HEK293 (cell line): ENCODE data around the gene PROCA1.

Source experiments
- AEBP2 ChIP-seq: fragments of 450-650 bp; formaldehyde crosslinking; IDR thresholded peaks from 2 replicates; pipeline ENCODE4 v1.5.1; 2016; ENCODE audit warnings: missing biosample characterization, missing genetic modification characterization, borderline replicate concordance
- GFI1B ChIP-seq: fragments of 450-650 bp; formaldehyde crosslinking; IDR thresholded peaks from 2 replicates; pipeline ENCODE4 v1.5.1; 2016; ENCODE audit warnings: missing biosample characterization, missing genetic modification characterization
- REST ChIP-seq: fragments of 450-650 bp; formaldehyde crosslinking; IDR thresholded peaks from 2 replicates; pipeline ENCODE4 v1.5.1; 2016; ENCODE audit warnings: missing biosample characterization, missing genetic modification characterization
- ZFHX2 ChIP-seq: fragments of 450-650 bp; formaldehyde crosslinking; conservative IDR thresholded peaks from 2 replicates; pipeline ENCODE4 v1.5.1; 2016; ENCODE audit warnings: missing biosample characterization, missing genetic modification characterization
- ZFP69B ChIP-seq: fragments of 450-650 bp; formaldehyde crosslinking; IDR thresholded peaks from 2 replicates; pipeline ENCODE4 v1.5.1; 2016; ENCODE audit warnings: missing biosample characterization, missing genetic modification characterization
- ZNF10 ChIP-seq: fragments of 450-650 bp; formaldehyde crosslinking; IDR thresholded peaks from 2 replicates; pipeline ENCODE4 v1.5.1; 2017; ENCODE audit warnings: missing biosample characterization, missing genetic modification characterization
- ZNF138 ChIP-seq: fragments of 450-650 bp; formaldehyde crosslinking; IDR thresholded peaks from 2 replicates; pipeline ENCODE4 v1.5.1; 2016; ENCODE audit warnings: missing biosample characterization, missing genetic modification characterization, borderline replicate concordance
- ZNF140 ChIP-seq: fragments of 450-650 bp; formaldehyde crosslinking; IDR thresholded peaks from 2 replicates; pipeline ENCODE4 v1.5.1; 2016; ENCODE audit warnings: missing biosample characterization, missing genetic modification characterization
- ZNF169 ChIP-seq: fragments of 450-650 bp; formaldehyde crosslinking; IDR thresholded peaks from 2 replicates; pipeline ENCODE4 v1.5.1; 2016; ENCODE audit warnings: missing biosample characterization, missing genetic modification characterization
- ZNF175 ChIP-seq: fragments of 450-650 bp; formaldehyde crosslinking; IDR thresholded peaks from 2 replicates; pipeline ENCODE4 v1.5.1; 2016; ENCODE audit warnings: missing biosample characterization, missing genetic modification characterization
- ZNF248 ChIP-seq: fragments of 450-650 bp; formaldehyde crosslinking; IDR thresholded peaks from 2 replicates; pipeline ENCODE4 v1.5.1; 2017; ENCODE audit warnings: missing biosample characterization, missing genetic modification characterization
- ZNF311 ChIP-seq: fragments of 450-650 bp; formaldehyde crosslinking; IDR thresholded peaks from 2 replicates; pipeline ENCODE4 v1.5.1; 2017; ENCODE audit warnings: missing biosample characterization, missing genetic modification characterization, borderline replicate concordance
- ZNF362 ChIP-seq: fragments of 450-650 bp; formaldehyde crosslinking; IDR thresholded peaks from 2 replicates; pipeline ENCODE4 v1.5.1; 2016; ENCODE audit warnings: missing biosample characterization, missing genetic modification characterization
- ZNF529 ChIP-seq: fragments of 450-650 bp; formaldehyde crosslinking; IDR thresholded peaks from 2 replicates; pipeline ENCODE4 v1.5.1; 2017; ENCODE audit warnings: missing genetic modification characterization, missing biosample characterization; ENCODE audit not compliant: insufficient replicate concordance
- ZNF544 ChIP-seq: fragments of 450-650 bp; formaldehyde crosslinking; IDR thresholded peaks from 2 replicates; pipeline ENCODE4 v1.5.0; 2017; ENCODE audit warnings: missing biosample characterization, missing genetic modification characterization
- ZNF549 ChIP-seq: fragments of 450-650 bp; IDR thresholded peaks from 2 replicates; pipeline ENCODE4 v1.5.1; 2018; ENCODE audit warnings: missing biosample characterization, missing genetic modification characterization, mild to moderate bottlenecking, inconsistent platforms, moderate library complexity
- ZNF560 ChIP-seq: fragments of 450-650 bp; formaldehyde crosslinking; IDR thresholded peaks from 2 replicates; pipeline ENCODE4 v1.5.1; 2017; ENCODE audit warnings: missing biosample characterization, missing genetic modification characterization, borderline replicate concordance
- ZNF629 ChIP-seq: fragments of 450-650 bp; formaldehyde crosslinking; IDR thresholded peaks from 2 replicates; pipeline ENCODE4 v1.5.1; 2017; ENCODE audit warnings: missing biosample characterization, missing genetic modification characterization
- ZNF664 ChIP-seq: fragments of 450-650 bp; formaldehyde crosslinking; IDR thresholded peaks from 2 replicates; pipeline ENCODE4 v1.5.1; 2016; ENCODE audit warnings: missing biosample characterization, missing genetic modification characterization
- ZNF670 ChIP-seq: fragments of 450-650 bp; formaldehyde crosslinking; IDR thresholded peaks from 2 replicates; pipeline ENCODE4 v1.5.1; 2016; ENCODE audit warnings: missing biosample characterization, missing genetic modification characterization, low read depth
- ZNF701 ChIP-seq: fragments of 450-650 bp; formaldehyde crosslinking; IDR thresholded peaks from 2 replicates; pipeline ENCODE4 v1.5.1; 2016; ENCODE audit warnings: missing biosample characterization, missing genetic modification characterization
- ZNF747 ChIP-seq: fragments of 450-650 bp; formaldehyde crosslinking; IDR thresholded peaks from 2 replicates; pipeline ENCODE4 v1.5.1; 2016; ENCODE audit warnings: missing biosample characterization, missing genetic modification characterization
- ZNF776 ChIP-seq: fragments of 450-650 bp; formaldehyde crosslinking; IDR thresholded peaks from 2 replicates; pipeline ENCODE4 v1.5.0; 2017; ENCODE audit warnings: missing biosample characterization, missing genetic modification characterization, borderline replicate concordance
- ZNF777 ChIP-seq: fragments of 450-650 bp; formaldehyde crosslinking; IDR thresholded peaks from 2 replicates; pipeline ENCODE4 v1.5.1; 2017; ENCODE audit warnings: missing biosample characterization, missing genetic modification characterization, borderline replicate concordance
- TF ChIP-seq, protein P1 (sequence below): fragments of 450-650 bp; formaldehyde crosslinking; IDR thresholded peaks from 2 replicates; pipeline ENCODE4 v1.5.0; 2017; ENCODE audit warnings: missing biosample characterization, missing genetic modification characterization, borderline replicate concordance
- TF ChIP-seq, protein P2 (sequence below): fragments of 450-650 bp; formaldehyde crosslinking; IDR thresholded peaks from 2 replicates; pipeline ENCODE4 v1.5.1; 2016; ENCODE audit warnings: missing biosample characterization, missing genetic modification characterization, borderline replicate concordance

PROCA1 gene

DNA sequence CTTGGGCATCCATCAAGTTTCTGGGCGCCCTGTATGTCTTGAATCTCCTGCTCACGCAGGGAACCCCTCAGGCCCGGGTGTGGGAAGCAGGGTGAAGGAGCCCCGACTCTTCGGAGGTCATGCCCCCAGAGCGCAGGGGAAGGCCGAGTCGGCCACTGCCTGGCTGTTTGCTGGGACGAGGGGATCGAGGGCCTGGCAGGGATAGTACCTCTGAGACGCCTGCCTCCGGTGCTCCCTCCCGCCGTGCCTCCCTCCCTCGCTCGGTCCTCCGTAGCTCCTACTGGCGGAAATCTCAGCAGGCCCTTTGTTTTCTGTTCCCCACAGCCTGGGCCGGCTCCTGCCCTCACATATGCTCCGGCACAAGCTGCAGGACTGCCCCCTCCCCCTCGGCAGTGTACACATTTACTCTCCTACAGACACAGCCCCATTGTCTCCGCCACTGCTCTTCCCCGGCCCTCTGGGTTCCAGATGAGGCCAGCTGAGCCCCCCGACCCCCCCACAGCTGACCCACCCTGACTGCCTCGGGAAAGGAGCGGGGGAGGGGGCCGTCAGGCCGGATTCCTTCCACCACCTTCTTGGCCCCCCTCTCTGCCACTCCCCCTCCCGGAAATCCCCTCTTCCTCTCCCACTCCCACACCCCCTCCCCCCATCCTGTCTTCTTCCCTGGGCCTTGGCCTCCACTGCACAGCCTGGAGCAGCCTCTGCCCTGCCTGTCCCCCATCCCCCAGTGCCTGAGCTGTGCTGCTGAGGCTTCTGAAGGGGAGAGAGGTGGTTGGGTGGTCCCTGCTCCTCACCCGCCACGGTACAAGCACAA is 33.5 kb upstream of the PROCA1 start (continued):
- no peak for TF ChIP-seq ZNF529
- no peak for TF ChIP-seq ZFP69B (tag by site-specific recombination)
- TF ChIP-seq ZNF175 (tag by site-specific recombination): no peak
- no peak for TF ChIP-seq ZNF362 (tag by site-specific recombination)
- no peak for TF ChIP-seq ZNF169 (tag by site-specific recombination)
- no peak for TF ChIP-seq AEBP2
- no peak for TF ChIP-seq ZNF311 (tag by site-specific recombination)
- TF ChIP-seq ZNF670 (tag by site-specific recombination): no peak
- TF ChIP-seq ZNF138: no peak
- TF ChIP-seq ZNF549 (tag by site-specific recombination): no peak
- TF ChIP-seq ZNF140 (tag by site-specific recombination): no peak
- TF ChIP-seq ZNF10: no peak
- no peak for TF ChIP-seq ZNF776
- TF ChIP-seq, protein P1, sequence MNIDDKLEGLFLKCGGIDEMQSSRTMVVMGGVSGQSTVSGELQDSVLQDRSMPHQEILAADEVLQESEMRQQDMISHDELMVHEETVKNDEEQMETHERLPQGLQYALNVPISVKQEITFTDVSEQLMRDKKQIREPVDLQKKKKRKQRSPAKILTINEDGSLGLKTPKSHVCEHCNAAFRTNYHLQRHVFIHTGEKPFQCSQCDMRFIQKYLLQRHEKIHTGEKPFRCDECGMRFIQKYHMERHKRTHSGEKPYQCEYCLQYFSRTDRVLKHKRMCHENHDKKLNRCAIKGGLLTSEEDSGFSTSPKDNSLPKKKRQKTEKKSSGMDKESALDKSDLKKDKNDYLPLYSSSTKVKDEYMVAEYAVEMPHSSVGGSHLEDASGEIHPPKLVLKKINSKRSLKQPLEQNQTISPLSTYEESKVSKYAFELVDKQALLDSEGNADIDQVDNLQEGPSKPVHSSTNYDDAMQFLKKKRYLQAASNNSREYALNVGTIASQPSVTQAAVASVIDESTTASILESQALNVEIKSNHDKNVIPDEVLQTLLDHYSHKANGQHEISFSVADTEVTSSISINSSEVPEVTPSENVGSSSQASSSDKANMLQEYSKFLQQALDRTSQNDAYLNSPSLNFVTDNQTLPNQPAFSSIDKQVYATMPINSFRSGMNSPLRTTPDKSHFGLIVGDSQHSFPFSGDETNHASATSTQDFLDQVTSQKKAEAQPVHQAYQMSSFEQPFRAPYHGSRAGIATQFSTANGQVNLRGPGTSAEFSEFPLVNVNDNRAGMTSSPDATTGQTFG (tag by site-specific recombination): no peak
- TF ChIP-seq REST (tag by site-specific recombination): no peak
- TF ChIP-seq ZNF544: no peak
- TF ChIP-seq ZNF664 (tag by site-specific recombination): no peak
- TF ChIP-seq ZNF747 (tag by site-specific recombination): no peak
- no peak for TF ChIP-seq ZNF560
- no peak for TF ChIP-seq ZNF777 (tag by site-specific recombination)
- TF ChIP-seq ZNF629 (tag by site-specific recombination): no peak
- TF ChIP-seq, protein P2, sequence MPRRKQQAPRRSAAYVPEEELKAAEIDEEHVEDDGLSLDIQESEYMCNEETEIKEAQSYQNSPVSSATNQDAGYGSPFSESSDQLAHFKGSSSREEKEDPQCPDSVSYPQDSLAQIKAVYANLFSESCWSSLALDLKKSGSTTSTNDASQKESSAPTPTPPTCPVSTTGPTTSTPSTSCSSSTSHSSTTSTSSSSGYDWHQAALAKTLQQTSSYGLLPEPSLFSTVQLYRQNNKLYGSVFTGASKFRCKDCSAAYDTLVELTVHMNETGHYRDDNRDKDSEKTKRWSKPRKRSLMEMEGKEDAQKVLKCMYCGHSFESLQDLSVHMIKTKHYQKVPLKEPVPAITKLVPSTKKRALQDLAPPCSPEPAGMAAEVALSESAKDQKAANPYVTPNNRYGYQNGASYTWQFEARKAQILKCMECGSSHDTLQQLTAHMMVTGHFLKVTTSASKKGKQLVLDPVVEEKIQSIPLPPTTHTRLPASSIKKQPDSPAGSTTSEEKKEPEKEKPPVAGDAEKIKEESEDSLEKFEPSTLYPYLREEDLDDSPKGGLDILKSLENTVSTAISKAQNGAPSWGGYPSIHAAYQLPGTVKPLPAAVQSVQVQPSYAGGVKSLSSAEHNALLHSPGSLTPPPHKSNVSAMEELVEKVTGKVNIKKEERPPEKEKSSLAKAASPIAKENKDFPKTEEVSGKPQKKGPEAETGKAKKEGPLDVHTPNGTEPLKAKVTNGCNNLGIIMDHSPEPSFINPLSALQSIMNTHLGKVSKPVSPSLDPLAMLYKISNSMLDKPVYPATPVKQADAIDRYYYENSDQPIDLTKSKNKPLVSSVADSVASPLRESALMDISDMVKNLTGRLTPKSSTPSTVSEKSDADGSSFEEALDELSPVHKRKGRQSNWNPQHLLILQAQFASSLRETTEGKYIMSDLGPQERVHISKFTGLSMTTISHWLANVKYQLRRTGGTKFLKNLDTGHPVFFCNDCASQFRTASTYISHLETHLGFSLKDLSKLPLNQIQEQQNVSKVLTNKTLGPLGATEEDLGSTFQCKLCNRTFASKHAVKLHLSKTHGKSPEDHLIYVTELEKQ (tag by site-specific recombination): no peak
- peak; percentile 69 for TF ChIP-seq ZFHX2
- TF ChIP-seq ZNF701: no peak
- 0 out of 2 replicates have a peak, but pooled peaks have one; percentile 58 for TF ChIP-seq GFI1B (tag by site-specific recombination)
- TF ChIP-seq ZNF248 (tag by site-specific recombination): no peak
